HG03575 (cell line): ENCODE results near the gene XYLB.

Experiments
- ATAC-seq: cut with Tn5 transposase; IDR thresholded peaks from one replicate; pipeline ENCODE4 v1.9.1; 2021; ENCODE audit not compliant: unreplicated experiment, insufficient number of reproducible peaks, low FRiP score; ENCODE audit errors: extremely low read depth

Gene XYLB

DNA sequence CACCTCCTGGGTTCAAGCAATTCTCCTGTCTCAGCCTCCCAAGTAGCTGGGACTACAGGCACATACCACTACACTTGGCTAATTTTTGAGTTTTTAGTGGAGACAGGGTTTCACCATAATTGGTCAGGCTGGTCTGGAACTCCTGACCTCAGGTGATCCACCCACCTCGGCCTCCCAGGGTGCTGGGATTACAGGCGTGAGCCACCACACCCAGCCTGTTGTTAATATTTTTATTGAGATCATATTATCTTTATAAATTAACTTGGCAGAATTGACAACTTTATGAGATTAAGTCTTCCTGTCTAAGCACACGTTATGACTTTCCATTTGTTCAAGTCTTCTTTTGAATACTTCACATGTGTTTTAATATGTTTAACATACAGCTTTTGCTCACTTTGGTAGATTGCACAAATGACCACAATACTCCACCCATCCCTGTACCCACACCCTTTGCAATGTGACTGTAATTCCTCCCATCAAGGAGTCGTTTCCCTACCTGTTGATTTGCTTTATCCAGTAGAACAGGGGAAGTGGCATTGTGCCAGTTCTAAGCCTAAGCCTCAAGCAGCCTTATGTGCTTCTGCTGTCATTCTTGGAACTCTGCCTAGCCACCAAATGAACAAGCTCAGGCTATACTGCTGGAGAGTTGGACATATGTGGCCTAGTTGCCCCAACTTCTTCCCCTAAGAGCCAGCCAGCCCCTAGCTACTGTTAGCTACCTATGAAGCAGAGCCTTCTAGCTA is 8.2 kb downstream of the XYLB start:
- no peak for ATAC-seq

DNA sequence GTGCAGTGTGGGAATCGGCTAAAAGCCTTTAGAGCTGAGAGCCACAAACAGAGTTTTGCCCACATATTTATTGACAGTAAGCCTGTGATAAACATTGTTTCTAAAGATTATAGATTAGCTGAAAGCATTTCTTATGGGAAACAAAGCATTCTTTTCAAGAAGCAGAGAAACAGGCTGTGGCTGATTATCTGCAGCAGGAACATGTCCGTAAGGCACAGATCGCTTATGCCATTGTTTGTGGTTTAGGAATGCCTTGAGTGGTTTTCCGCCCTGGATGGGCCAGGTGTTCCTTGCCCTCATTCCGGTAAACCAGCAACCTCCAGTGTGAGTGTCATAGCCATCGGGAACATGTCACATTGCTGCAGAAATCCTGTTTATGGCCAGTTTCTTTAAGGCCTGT is 12.5 kb downstream of the XYLB start:
- no peak for ATAC-seq

GRCh38 chr3:38360345-38360744 is 13.8 kb downstream of the XYLB start:
- no peak for ATAC-seq

- ATAC-seq, result no peak
Observed at GRCh38 chr3:38361496-38361895, 14.9 kb downstream of the XYLB start.

DNA sequence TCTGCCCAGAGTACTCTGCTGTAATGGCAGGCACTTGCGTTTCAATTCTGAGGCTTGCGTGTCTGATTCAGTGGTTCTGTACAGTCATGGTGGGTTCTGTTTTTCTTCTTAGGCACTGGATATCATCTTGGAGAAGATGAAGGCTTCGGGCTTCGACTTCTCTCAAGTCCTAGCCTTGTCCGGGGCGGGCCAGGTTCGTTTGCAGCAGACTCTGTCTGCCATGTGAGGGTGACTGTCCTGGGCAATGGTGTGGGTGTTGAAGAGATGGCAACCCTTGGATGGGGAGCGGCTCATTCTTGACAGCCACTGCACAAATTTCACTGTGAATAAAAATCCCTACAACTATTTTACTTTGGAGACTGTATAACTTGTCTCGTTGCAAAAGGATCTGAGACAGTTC is 16.2 kb downstream of the XYLB start:
- ATAC-seq, result no peak

DNA sequence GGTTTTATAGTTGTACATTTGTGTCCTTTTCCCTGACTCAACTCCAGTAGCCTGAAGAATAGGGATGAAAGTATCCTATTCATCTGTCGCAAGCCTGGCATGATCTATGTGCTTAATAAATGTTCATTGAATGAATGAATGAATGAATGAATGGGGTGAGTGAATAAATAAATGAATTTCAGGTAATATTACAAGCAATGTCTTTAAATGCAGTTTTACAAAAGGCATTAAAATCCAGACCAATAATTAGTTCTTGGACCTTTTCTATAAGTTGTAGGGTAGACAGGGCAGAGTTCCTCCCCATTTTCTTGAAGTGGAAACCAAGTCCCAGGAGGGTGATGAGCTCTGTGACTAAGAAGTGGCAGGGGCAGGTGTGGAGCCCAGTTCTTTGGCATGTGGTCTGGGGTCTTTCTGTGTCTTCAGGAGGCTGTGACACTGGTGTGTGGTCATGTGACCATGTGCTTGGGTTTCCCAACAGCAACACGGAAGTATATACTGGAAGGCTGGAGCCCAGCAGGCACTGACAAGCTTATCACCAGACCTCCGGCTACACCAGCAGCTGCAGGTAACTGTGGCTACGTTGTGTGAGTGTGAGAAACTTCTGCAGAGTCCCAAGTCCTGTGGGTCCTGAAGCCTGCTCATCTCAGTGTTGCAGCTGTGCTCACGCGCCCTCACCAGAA is 18.3 kb downstream of the XYLB start:
- ATAC-seq, result no peak

GRCh38 chr3:38365469-38366062 is 19.0 kb downstream of the XYLB start:
- no peak for ATAC-seq

GRCh38 chr3:38366082-38366481 is 19.5 kb downstream of the XYLB start:
- no peak for ATAC-seq

DNA sequence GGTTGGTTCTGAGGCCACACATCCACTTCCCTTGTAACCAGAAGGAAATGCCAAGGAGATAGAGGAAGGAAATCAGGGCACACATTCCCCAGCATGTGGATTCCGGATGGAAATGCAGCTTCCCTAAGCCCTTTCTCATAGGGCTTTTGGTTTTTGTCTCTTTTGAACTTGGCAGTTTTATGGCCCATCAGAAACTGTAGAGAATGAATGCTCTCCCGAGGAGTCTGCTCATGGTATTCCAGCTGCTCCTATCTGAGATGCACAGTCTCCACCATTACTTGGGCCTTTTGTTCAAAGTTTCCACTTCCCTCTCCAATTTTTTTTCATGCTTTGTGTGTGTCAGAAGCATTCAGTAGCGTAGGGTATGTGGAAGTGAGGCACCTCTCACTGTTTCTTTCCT is 21.2 kb downstream of the XYLB start:
- ATAC-seq, result no peak

DNA sequence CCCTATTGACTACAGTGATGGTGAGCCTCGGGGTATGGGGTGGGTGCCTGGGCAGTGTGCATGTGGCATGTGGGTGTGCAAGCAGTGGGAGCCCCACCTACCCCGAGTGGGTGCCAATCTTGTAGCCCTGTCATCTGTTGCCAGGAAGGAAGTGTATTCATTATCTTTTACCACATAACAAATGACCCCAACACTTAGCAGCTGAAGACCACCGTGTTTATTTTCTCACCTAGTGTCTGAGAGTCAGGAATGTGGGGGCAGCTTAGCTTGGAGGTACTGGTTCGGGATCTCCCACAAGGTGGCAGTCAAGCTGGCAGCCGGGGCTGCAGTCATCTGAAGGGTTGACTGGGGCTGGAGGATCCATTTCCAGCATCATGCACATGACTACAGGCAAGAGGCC is 21.7 kb downstream of the XYLB start:
- no peak for ATAC-seq

- ATAC-seq, result no peak
Observed at GRCh38 chr3:38369186-38369585, 22.6 kb downstream of the XYLB start.

GRCh38 chr3:38370149-38370548 is 23.6 kb downstream of the XYLB start:
- no peak for ATAC-seq

DNA sequence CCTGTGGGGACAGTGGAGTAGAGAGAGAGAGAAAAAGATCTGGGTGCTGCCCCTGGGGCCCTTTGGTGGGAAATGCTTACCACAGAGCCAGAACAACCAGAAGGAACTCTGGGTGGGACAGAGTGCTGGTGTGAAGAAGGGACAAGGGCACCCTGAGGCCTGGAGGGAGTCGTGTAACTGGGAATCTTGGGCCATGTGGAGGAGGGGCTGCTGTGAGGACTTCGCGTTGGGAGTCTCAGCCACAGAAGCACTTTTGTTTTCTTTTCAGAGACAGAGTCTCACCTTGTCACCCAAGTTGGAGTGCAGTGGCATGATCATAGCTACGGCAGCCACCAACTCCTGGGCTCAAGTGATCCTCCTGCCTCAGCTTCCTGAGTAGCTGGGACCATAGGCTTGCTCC is 24.3 kb downstream of the XYLB start:
- ATAC-seq, result no peak

DNA sequence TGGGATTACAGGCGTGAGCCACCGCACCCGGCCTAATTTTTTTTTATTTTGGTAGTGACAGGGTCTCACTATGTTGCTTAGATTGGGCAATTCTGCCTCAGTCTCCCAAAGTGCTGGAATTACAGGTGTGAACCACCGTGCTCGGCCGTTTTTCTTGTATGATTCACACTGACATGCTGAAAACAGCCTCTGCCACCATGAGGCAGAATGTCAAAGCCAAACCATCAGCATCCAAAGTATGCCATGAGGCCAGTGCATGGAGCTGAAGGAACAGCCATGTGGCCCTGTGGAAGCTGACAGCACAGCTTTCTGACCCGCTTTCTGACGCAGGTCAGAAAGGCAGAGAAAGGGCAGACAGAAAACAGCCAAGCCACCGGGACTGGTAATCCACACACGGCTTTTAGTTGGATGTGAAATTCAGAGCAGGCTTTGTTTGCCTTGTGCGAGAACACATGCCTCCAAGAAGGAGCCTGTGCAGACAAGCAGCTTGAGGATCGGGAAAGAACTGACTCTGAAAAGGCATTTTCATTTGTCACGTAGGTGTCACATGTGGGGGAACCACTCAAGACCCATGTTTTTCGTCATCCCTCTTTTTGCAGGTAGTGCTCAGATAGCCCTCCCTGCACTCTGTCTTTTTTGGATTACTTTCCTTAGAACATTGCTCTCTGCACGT is 25.1 kb downstream of the XYLB start:
- no peak for ATAC-seq

DNA sequence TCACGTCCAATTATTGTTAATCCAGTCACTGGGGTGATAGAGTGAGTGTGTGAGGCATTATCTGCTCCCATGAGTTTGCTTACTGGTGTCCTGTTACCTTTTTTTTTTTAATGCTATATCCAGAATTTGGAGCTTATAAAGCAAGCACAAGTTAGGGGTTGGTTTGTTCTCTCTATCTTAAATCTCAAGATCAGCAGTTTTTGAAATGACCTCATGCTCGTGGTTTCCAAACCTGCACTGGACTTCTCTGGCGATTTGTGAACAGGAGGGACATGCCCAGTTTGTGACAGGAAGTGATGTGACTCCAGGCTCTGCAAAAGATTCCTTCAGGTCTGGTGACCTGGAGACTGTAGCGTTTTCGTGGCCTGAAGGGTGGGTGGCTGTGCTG is 25.6 kb downstream of the XYLB start:
- no peak for ATAC-seq

- ATAC-seq, result no peak
Observed at GRCh38 chr3:38374221-38374620, 27.6 kb downstream of the XYLB start.

DNA sequence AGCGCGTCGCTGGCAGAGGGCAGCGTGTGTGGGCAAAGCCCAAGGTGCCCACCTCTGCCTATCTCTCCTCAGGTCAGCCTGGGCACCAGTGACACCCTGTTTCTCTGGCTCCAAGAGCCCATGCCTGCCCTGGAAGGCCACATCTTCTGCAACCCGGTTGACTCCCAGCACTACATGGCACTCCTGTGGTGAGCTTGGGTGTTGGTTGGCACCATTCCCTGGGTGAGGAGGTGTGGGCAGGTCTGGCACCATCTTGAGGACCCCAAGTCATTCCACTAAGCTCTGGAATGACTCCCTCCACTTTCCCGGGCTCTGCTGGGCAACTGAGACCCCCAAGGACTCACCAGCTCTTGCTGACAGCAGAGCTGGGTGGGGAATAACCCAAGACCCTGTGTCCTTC is 28.5 kb downstream of the XYLB start:
- no peak for ATAC-seq

- no peak for ATAC-seq
Observed at GRCh38 chr3:38375488-38376097, 29.0 kb downstream of the XYLB start.

GRCh38 chr3:38376098-38376816 is 29.7 kb downstream of the XYLB start:
- no peak for ATAC-seq
